SK-N-MC (cell line): ENCODE measurements around the gene NIM1K.
A peak's percentile ranks its signal among the peaks of the same experiment; 100 is the strongest.
"Not testable (repeated sequence)": the region's sequence is repeated elsewhere in the genome, so short reads cannot be mapped to it uniquely, and the experiment has no call there.

Experiments used
- DNase-seq: peaks from one replicate; pipeline ENCODE4 v3.0.0-alpha.2; 2011; ENCODE audit warnings: low read depth, low spot score
- H3K27ac ChIP-seq: fragments of 200-600 bp; sonication (generic); 2 replicates; pipeline ENCODE4 v1.5.1; 2016; ENCODE audit warnings: mixed run types
- H3K36me3 ChIP-seq: fragments of 200-600 bp; sonication (generic); 2 replicates; pipeline ENCODE4 v1.6.1; 2017; ENCODE audit warnings: antibody characterized with exemption, low read length, mixed read lengths; ENCODE audit not compliant: insufficient read depth
- H3K4me3 ChIP-seq: fragments of 200-600 bp; sonication (generic); 2 replicates; pipeline ENCODE4 v1.5.1; 2016
- H3K9ac ChIP-seq: fragments of 200-600 bp; sonication (generic); 2 replicates; pipeline ENCODE4 v1.8.0; 2017; ENCODE audit warnings: mixed run types, mixed read lengths; ENCODE audit not compliant: insufficient read length
- H3K9me3 ChIP-seq: fragments of 200-600 bp; sonication (generic); 2 replicates; pipeline ENCODE4 v1.6.1; 2017; ENCODE audit warnings: low read depth, mild to moderate bottlenecking, antibody characterized with exemption, low read length, moderate library complexity, mixed read lengths
- EZH2 ChIP-seq: fragments of 200-600 bp; sonication (generic); IDR thresholded peaks from one replicate; pipeline ENCODE4 v1.6.1; 2017; ENCODE audit warnings: antibody characterized with exemption
- FOXP2 ChIP-seq: optimal IDR thresholded peaks from 2 replicates; pipeline ENCODE3; 2011; ENCODE audit warnings: mild to moderate bottlenecking, moderate library complexity; ENCODE audit not compliant: insufficient read depth; ENCODE audit errors: extremely low read length, control extremely low read depth
- POLR2AphosphoS5 ChIP-seq: IDR thresholded peaks from 2 replicates; pipeline ENCODE4 v1.6.1; 2012; ENCODE audit warnings: mild to moderate bottlenecking, low read depth, low read length, borderline replicate concordance

Gene NIM1K

GRCh38 chr5:43193894-43194265, 1.9 kb downstream of the NIM1K start:
- peak overlapping the region; percentile 83 for H3K4me3 ChIP-seq

GRCh38 chr5:43195670-43196265, 3.7 kb downstream of the NIM1K start:
- Histone ChIP-seq H3K4me3 (no peak overlapping the region), H3K36me3 (no peaks in the 10 kb centered on the region), H3K9me3 (no peaks in the 10 kb centered on the region), H3K27ac (no peak overlapping the region), H3K9ac (no peak overlapping the region)
- no peak for TF ChIP-seq FOXP2
- TF ChIP-seq POLR2AphosphoS5, result no peak
- TF ChIP-seq EZH2, result no peak
- DNase-seq, result no peak

More at GRCh38 chr5:43193894-43194265, 1.9 kb downstream of the NIM1K start:
- no peaks in the 10 kb centered on the region for H3K9me3 ChIP-seq
- no peak overlapping the region for H3K9ac ChIP-seq
- DNase-seq, result no peak
- no peak overlapping the region for H3K27ac ChIP-seq
- TF ChIP-seq EZH2 (no peak), FOXP2 (no peak), POLR2AphosphoS5 (no peak)
- no peaks in the 10 kb centered on the region for H3K36me3 ChIP-seq

- H3K9ac ChIP-seq, result no peak overlapping the region
- no peak overlapping the region for H3K4me3 ChIP-seq
These were observed 5.5 kb downstream of the NIM1K start for GRCh38 chr5:43197535-43197934.

GRCh38 chr5:43201442-43201841, 9.4 kb downstream of the NIM1K start:
- not testable (repeated sequence) for H3K9me3 ChIP-seq, H3K27ac ChIP-seq, H3K36me3 ChIP-seq, H3K4me3 ChIP-seq, H3K9ac ChIP-seq, DNase-seq

More at GRCh38 chr5:43197535-43197934, 5.5 kb downstream of the NIM1K start:
- Histone ChIP-seq H3K27ac (no peak overlapping the region), H3K36me3 (no peaks in the 10 kb centered on the region), H3K9me3 (no peaks in the 10 kb centered on the region)
- DNase-seq, result no peak
- TF ChIP-seq FOXP2, result no peak

- no peak overlapping the region for H3K4me3 ChIP-seq
- H3K27ac ChIP-seq, result no peak overlapping the region
- no peak for TF ChIP-seq EZH2
- no peak for TF ChIP-seq FOXP2
- TF ChIP-seq POLR2AphosphoS5, result no peak
- DNase-seq, result no peak
- H3K36me3 ChIP-seq, result no peaks in the 10 kb centered on the region
- H3K9me3 ChIP-seq, result no peaks in the 10 kb centered on the region
- H3K9ac ChIP-seq, result no peak overlapping the region
These were observed 10.4 kb downstream of the NIM1K start for GRCh38 chr5:43202380-43202779.

GRCh38 chr5:43203373-43203772, 11.3 kb downstream of the NIM1K start:
- Histone ChIP-seq H3K4me3 (no peak overlapping the region), H3K9me3 (no peaks in the 10 kb centered on the region), H3K36me3 (no peaks in the 10 kb centered on the region), H3K9ac (no peak overlapping the region), H3K27ac (no peak overlapping the region)
- TF ChIP-seq EZH2, result no peak
- no peak for TF ChIP-seq FOXP2
- no peak for TF ChIP-seq POLR2AphosphoS5
- no peak for DNase-seq

- no peaks in the 10 kb centered on the region for H3K9me3 ChIP-seq
- no peak for TF ChIP-seq EZH2
- no peak for TF ChIP-seq POLR2AphosphoS5
- TF ChIP-seq FOXP2, result no peak
- no peak overlapping the region for H3K27ac ChIP-seq
- H3K36me3 ChIP-seq, result no peaks in the 10 kb centered on the region
- DNase-seq, result no peak
- no peak overlapping the region for H3K4me3 ChIP-seq
- H3K9ac ChIP-seq, result no peak overlapping the region
These were observed 12.9 kb downstream of the NIM1K start for GRCh38 chr5:43204958-43205357.

- Histone ChIP-seq H3K27ac (no peak overlapping the region), H3K9ac (no peak overlapping the region), H3K4me3 (no peak overlapping the region), H3K9me3 (no peaks in the 10 kb centered on the region), H3K36me3 (no peaks in the 10 kb centered on the region)
- no peak for DNase-seq
- TF ChIP-seq POLR2AphosphoS5, result no peak
These were observed 15.6 kb downstream of the NIM1K start for GRCh38 chr5:43207601-43208000.

GRCh38 chr5:43208658-43209057, 16.6 kb downstream of the NIM1K start:
- no peak for TF ChIP-seq EZH2
- TF ChIP-seq FOXP2, result no peak
- TF ChIP-seq POLR2AphosphoS5, result no peak
- no peak overlapping the region for H3K9ac ChIP-seq
- no peaks in the 10 kb centered on the region for H3K36me3 ChIP-seq
- H3K4me3 ChIP-seq, result no peak overlapping the region
- H3K9me3 ChIP-seq, result no peaks in the 10 kb centered on the region
- no peak overlapping the region for H3K27ac ChIP-seq
- DNase-seq, result no peak
